Lower leg skin (tissue), 3 donors: ENCODE results near the gene SNAP29.

Experiments
- POLR2A ChIP-seq, 2 donors: fragments of 450-650 bp; IDR thresholded peaks; one replicate each; pipeline ENCODE4 v1.6.1; 2016 to 2017; ENCODE audit warnings: antibody characterized with exemption in 2 of 2, mild to moderate bottlenecking in 1 of 2, moderate library complexity in 1 of 2
- TF ChIP-seq, protein P1 (sequence below), 3 donors: fragments of 450-650 bp; IDR thresholded peaks; one replicate each; pipeline ENCODE4 v1.5.1; 2016; ENCODE audit warnings: antibody characterized with exemption in 3 of 3, mild to moderate bottlenecking in 3 of 3, moderate library complexity in 2 of 3

DNA sequence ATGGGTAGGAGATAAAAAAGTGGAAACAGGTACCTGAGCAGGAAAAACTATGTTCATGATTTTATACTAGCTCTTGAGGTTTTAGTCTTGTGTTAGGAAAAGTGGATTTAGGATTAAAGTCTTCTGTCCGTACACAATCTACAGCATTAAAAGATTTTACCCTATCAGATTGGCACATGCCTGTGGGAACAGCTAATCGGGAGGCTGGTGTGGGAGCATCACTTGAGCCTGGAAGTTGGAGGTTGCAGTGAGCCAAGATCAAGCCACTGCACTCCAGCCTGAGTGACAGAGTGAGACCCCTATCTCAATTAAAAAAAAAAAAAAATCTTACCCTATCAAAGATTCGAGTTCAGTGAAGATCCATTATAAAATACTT is 46.2 kb downstream of the SNAP29 start:
- TF ChIP-seq, protein P1, sequence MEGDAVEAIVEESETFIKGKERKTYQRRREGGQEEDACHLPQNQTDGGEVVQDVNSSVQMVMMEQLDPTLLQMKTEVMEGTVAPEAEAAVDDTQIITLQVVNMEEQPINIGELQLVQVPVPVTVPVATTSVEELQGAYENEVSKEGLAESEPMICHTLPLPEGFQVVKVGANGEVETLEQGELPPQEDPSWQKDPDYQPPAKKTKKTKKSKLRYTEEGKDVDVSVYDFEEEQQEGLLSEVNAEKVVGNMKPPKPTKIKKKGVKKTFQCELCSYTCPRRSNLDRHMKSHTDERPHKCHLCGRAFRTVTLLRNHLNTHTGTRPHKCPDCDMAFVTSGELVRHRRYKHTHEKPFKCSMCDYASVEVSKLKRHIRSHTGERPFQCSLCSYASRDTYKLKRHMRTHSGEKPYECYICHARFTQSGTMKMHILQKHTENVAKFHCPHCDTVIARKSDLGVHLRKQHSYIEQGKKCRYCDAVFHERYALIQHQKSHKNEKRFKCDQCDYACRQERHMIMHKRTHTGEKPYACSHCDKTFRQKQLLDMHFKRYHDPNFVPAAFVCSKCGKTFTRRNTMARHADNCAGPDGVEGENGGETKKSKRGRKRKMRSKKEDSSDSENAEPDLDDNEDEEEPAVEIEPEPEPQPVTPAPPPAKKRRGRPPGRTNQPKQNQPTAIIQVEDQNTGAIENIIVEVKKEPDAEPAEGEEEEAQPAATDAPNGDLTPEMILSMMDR (IDR thresholded peaks at IDR 0.05): no peak
- TF ChIP-seq POLR2A (IDR thresholded peaks at IDR 0.05): no peak
